LNCaP clone FGC (cell line): ENCODE results near the gene TRMT6.

Experiments used
- DNase-seq: peaks from one replicate; pipeline ENCODE4 v3.0.0-alpha.2; 2011; ENCODE audit warnings: low read depth
- H3K4me3 ChIP-seq: 2 replicates; pipeline ENCODE4 v1.5.1; 2011; ENCODE audit warnings: mild to moderate bottlenecking, low read depth, low read length, control low read depth
- CTCF ChIP-seq: IDR thresholded peaks from 2 replicates; pipeline ENCODE4 v1.5.1; 2012; ENCODE audit warnings: mild to moderate bottlenecking; ENCODE audit not compliant: control insufficient read depth, insufficient read depth; ENCODE audit errors: extremely low read depth

TRMT6 gene

DNA sequence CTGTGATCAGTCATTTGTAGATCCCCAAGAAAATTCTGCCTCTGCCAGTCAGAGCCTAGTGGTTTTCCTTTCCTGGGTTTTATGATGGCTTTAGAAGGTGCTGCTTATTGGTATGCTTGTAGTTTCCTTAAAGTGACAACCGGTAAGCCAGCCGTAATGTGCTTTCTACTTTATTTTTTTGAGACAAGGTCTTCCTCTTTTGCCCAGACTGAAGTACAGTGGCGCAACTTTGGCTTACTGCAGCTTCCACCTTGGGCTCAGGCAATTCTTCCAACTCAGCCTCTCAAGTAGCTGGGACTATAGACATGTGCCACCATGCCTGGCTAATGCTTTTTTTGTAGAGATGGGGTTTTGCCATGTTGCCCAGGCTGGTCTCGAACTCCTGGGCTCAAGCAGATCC lies 23.6 kb upstream of the TRMT6 start:
- no peak for TF ChIP-seq CTCF
- no peak for DNase-seq
- no peak overlapping the region for H3K4me3 ChIP-seq

GRCh38 chr20:5973172-5973571 lies 22.8 kb upstream of the TRMT6 start:
- TF ChIP-seq CTCF = no peak
- H3K4me3 ChIP-seq = no peak overlapping the region
- peak; percentile 85 for DNase-seq

GRCh38 chr20:5971203-5971602 lies 20.9 kb upstream of the TRMT6 start:
- no peak overlapping the region for H3K4me3 ChIP-seq
- DNase-seq = no peak
- no peak for TF ChIP-seq CTCF

DNA sequence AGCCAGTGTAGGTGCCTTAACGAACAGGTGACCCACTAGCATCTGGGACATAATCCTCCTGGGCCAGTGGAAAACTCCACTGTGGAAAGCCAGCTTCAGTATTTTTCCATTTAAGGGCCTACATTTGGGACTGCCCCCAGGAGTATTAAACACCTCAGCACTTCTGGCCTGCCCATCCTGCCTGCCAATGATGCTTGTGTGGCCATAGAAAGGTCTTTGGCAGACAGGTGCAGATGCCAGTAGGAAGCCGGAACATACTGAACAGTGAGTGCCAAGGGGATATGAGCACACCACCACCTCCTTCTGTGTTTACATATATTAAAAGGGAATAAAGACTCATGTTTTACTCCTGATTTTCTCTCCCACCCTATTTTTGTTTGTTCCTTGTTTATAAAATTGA lies 20.0 kb upstream of the TRMT6 start:
- peak; percentile 80 for DNase-seq
- no peak for TF ChIP-seq CTCF

DNA sequence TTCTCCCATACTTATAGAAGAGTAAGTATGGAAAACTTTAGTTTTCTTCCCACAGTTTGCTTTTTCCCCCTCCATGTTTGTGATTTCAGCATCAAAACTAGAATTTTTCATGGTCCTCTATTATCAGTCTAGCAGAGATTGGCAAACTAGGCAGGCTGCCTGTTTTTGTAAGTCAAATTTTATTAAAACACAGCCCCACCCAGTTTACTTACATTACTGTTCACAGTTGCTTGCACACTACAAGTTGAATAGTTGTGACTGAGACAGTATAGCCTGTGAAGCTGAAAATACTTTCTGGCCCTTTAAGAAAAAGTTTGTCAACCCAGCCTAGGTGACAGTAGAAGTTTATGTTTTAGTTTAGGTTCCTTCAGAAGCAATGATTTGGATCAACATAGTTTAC lies 19.6 kb upstream of the TRMT6 start:
- no peak for TF ChIP-seq CTCF
- DNase-seq = no peak
- no peak overlapping the region for H3K4me3 ChIP-seq

More for the DNA sequence above, 20.0 kb upstream of the TRMT6 start:
- H3K4me3 ChIP-seq = no peak overlapping the region

DNA sequence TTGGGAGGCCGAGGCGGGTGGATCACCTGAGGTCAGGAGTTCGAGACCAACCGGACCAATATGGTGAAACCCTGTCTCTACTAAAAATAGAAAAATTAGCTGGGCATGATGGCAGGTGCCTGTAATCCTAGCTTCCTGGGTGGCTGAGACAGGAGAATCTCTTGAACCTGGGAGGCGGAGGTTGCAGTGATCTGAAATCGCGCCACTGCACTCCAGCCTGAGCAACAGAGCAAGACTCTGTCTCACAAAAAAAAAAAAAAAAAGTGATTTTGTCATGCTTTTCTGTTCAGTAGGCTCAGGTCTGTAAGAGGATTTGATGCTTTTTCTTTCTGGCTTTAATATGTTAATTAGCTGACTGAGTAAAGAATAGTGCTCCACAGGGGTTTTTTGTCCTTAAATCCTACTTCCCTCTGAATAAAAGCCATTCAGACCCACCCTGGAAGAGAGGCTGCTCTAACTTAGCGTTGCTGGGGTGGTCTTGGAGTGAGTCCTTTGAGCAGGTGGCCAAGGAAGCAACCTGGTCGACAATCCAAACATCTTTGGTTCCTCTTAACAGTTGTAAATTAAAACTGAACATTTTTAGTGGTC lies 19.1 kb upstream of the TRMT6 start:
- no peak for TF ChIP-seq CTCF
- DNase-seq = no peak
- no peak overlapping the region for H3K4me3 ChIP-seq

DNA sequence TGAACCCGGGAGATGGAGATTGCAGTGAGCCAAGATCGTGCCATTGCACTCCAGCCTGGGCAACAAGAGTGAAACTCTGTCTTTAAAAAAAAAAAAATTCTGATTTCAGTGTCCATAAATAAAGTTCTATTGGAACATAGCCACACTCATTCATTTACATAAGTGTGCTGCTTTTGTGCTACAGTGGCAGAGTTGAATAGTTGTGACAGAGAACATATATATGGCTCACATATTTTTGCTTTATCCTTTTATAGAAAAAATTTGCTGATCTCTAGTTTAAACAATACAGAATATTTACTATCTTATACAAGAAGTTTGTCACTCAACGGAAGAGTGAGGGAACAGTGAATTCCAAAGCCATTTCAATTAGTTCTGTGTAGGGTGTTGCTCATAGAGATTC lies 18.1 kb upstream of the TRMT6 start:
- H3K4me3 ChIP-seq = no peak overlapping the region
- DNase-seq = no peak
- no peak for TF ChIP-seq CTCF
